DOHH2 (cell line): ENCODE results near the gene TJP1.

Experiments used
- EZH2phosphoT487 ChIP-seq: fragments of 200-600 bp; sonication (generic); IDR thresholded peaks from 2 replicates; pipeline ENCODE4 v1.6.1; 2017; ENCODE audit warnings: borderline replicate concordance, mild to moderate bottlenecking, antibody characterized with exemption, low read length, moderate library complexity, mixed read lengths
- TF ChIP-seq, protein P1 (sequence below): fragments of 200-600 bp; sonication (generic); IDR thresholded peaks from one replicate; pipeline ENCODE4 v1.5.1; 2014; ENCODE audit warnings: antibody characterized with exemption, mild to moderate bottlenecking, low read depth, low read length; ENCODE audit not compliant: poor library complexity, severe bottlenecking

DNA sequence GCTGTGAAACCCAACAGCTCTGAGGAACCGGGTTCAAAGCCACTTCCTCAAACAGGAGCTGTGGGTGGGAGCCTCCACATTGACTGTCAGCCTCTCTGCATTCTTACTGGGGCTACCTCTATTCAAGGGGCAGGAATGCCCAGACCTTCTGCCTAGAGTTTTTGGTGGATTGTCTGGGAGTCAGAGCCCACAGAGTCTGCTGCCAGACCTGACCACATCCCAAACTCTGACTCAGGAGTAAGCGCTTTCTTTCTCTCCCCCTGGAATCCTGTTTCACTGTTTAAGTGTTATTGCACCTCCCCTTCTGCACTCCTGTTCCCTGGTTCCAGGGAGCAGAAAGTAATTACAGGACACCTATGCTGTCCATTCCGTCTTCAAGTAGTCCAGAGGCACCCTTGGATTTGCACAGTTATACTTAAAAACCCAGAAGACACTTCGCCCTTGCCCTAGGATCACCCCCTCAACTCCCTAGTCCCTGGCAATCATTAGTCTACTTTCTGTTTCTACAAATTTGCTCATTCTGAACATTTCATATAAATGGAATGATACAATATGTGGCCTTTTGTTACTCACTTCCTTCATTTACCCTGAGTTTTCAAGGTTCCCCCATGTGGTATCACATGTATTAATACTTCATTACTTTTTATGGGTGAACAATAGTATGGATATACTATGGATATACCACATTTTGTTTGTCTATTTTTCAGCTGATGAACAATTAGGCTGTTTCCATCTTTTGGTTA is 37.9 kb upstream of the TJP1 start:
- TF ChIP-seq, protein P1, sequence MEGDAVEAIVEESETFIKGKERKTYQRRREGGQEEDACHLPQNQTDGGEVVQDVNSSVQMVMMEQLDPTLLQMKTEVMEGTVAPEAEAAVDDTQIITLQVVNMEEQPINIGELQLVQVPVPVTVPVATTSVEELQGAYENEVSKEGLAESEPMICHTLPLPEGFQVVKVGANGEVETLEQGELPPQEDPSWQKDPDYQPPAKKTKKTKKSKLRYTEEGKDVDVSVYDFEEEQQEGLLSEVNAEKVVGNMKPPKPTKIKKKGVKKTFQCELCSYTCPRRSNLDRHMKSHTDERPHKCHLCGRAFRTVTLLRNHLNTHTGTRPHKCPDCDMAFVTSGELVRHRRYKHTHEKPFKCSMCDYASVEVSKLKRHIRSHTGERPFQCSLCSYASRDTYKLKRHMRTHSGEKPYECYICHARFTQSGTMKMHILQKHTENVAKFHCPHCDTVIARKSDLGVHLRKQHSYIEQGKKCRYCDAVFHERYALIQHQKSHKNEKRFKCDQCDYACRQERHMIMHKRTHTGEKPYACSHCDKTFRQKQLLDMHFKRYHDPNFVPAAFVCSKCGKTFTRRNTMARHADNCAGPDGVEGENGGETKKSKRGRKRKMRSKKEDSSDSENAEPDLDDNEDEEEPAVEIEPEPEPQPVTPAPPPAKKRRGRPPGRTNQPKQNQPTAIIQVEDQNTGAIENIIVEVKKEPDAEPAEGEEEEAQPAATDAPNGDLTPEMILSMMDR: no peak
- TF ChIP-seq EZH2phosphoT487: no peak
